Smooth muscle cell of the brain vasculature (primary cell): ENCODE results near the gene TP53AIP1.

Experiments used
- DNase-seq: peaks from one replicate; pipeline ENCODE4 v3.0.0-alpha.2; 2012; ENCODE audit warnings: low read depth, low spot score

Gene TP53AIP1

GRCh38 chr11:128890543-128891368 lies 51.9 kb downstream of the TP53AIP1 start, which contains the start of gene KCNJ5:
TSS of gene KCNJ5 (plus strand) at chr11:128891356. CDS start at chr11:128911274, 19,918 bp downstream.
- no peak for DNase-seq

- DNase-seq, result no peak
Observed at GRCh38 chr11:128890216-128890542, 52.5 kb downstream of the TP53AIP1 start.

- DNase-seq, result no peak
Observed at GRCh38 chr11:128889657-128890213, 52.9 kb downstream of the TP53AIP1 start.

- no peak for DNase-seq
Observed at GRCh38 chr11:128888034-128888985, 54.4 kb downstream of the TP53AIP1 start.

DNA sequence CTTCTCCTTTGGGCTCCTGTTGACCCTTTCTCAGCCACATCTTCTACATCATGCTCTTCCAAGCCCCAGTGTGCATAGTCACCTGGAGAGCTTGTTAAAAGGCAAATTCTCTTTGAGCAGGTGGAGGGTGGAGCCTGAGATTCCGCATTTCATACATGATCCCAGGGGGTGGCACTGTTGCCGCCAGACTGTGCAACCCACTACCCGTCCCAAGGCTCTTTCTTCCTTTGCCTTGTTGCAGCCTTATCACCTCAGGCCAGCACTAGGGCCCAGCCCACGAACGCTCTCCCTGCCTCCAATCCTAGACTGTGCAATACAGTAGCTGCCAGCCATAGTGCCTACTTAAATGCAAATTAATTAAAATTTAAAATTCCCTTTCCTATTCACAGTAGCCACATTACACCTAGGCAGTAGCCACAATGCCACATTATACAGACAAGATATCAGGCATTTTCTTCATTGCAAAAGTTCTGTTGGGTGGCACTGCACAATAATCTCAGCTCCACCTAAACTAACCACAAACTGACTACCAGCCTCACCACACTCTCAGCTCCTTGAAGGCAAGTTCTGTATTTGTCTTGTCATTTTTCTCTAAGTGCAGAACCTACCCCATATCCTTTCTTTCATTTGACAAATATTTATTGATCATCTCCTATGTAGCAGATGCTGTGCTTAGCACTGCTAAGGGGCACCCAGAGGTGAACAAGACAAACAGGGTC lies 56.1 kb downstream of the TP53AIP1 start:
- no peak for DNase-seq
